Tibial nerve (tissue), 4 donors: ENCODE data around the gene SLMAP. TPM values are rescaled to one million over a fixed set of nuclear protein-coding genes. Genes with fewer than 3 reads are reported as not detected.
"Not testable (repeated sequence)": the region's sequence is repeated elsewhere in the genome, so short reads cannot be mapped to it uniquely, and the experiment has no call there.

Experiments
- DNase-seq, 2 donors: peaks; one replicate each; pipeline ENCODE4 v3.0.0-alpha.2; 2019; ENCODE audit warnings: low spot score in 2 of 2
- H3K27ac ChIP-seq, 4 donors: fragments of 200-600 bp; sonication (generic) in 3 of 4; one replicate each; pipeline ENCODE4 v1.5.1; 2017 to 2019; ENCODE audit warnings: mild to moderate bottlenecking in 1 of 4
- H3K27me3 ChIP-seq, 2 donors: fragments of 200-600 bp; sonication (generic) in 1 of 2; one replicate each; pipeline versions ENCODE4 v1.5.1 to v1.6.0; 2017 to 2019
- H3K36me3 ChIP-seq, 3 donors: fragments of 200-600 bp; sonication (generic); one replicate each; pipeline ENCODE4 v1.5.1; 2018 to 2019
- H3K4me1 ChIP-seq, 4 donors: fragments of 200-600 bp; sonication (generic) in 3 of 4; one replicate each; pipeline ENCODE4 v1.5.1; 2017 to 2019
- H3K4me3 ChIP-seq, 4 donors: fragments of 200-600 bp; sonication (generic) in 3 of 4; one replicate each; pipeline ENCODE4 v1.5.1; 2017 to 2019; ENCODE audit warnings: mild to moderate bottlenecking in 1 of 4, moderate library complexity in 1 of 4
- H3K9me3 ChIP-seq, 4 donors: fragments of 200-600 bp; sonication (generic) in 3 of 4; one replicate each; pipeline ENCODE4 v1.5.1; 2017 to 2019
- EP300 ChIP-seq, 2 donors: sonication (generic); formaldehyde crosslinking; IDR thresholded peaks; one replicate each; pipeline ENCODE4 v1.6.1; 2017; ENCODE audit warnings: antibody characterized with exemption in 2 of 2, mild to moderate bottlenecking in 1 of 2
- POLR2A ChIP-seq, 2 donors: fragments of 450-650 bp; IDR thresholded peaks; one replicate each; pipeline ENCODE4 v1.6.1; 2017; ENCODE audit warnings: antibody characterized with exemption in 2 of 2, mild to moderate bottlenecking in 2 of 2, moderate library complexity in 2 of 2
- WGBS, 2 donors: methylation state at CpG; one replicate each; pipeline ENCODE4 v1.1.5; 2018; 5-methylcytosine and 5-hydroxymethylcytosine counted together
- total RNA-seq, 4 donors: library from RNA; depleted of rRNA; stranded (reverse); fragments of >200 nt; gene quantifications; one replicate each; pipeline ENCODE4 v1.1.0, GENCODE V29; 2016
- TF ChIP-seq, protein P1 (sequence below), 5 experiments: fragments of 200-600 bp in 3 of 5; fragments of 450-650 bp in 2 of 5; sonication (generic) in 3 of 5; IDR thresholded peaks; one replicate each; pipeline ENCODE4 v1.5.1; 2016 to 2019; ENCODE audit warnings: antibody characterized with exemption in 5 of 5, mild to moderate bottlenecking in 3 of 5, moderate library complexity in 2 of 5

The SLMAP gene
- total RNA-seq, 4 donors from 2014 or later = 66.6 to 101 (median 87.4) TPM

DNA sequence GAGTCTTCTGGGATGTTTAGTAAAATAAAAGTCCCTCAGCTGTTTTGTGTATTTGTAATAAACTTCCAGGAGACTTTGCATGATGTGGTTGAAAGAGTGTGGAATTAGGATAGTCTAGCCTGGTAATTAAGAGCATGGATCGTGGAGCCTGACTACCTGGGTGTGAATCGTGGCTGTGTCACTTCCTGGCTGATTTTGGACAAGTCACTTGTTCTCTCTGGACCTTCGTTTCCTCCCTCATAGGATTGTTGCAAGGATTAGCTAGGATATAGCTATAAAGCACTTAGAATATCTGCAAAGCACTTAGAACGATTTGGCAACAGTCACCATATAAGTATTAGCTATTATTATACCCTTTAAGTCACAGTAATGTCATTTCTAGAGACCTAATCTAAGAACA, 40.2 kb downstream of the SLMAP start:
- Histone ChIP-seq H3K9me3 (no peaks in the 10 kb centered on the region), H3K36me3 (no peaks in the 10 kb centered on the region), H3K27me3 (no peaks in the 10 kb centered on the region), H3K4me1 (peaks cover 0 to 49% (median 9%) of the 10 kb centered on the region in 4 donors), H3K4me3 (no peak overlapping the region), H3K27ac (no peak overlapping the region)
- no peak for DNase-seq
- TF ChIP-seq, protein P1, sequence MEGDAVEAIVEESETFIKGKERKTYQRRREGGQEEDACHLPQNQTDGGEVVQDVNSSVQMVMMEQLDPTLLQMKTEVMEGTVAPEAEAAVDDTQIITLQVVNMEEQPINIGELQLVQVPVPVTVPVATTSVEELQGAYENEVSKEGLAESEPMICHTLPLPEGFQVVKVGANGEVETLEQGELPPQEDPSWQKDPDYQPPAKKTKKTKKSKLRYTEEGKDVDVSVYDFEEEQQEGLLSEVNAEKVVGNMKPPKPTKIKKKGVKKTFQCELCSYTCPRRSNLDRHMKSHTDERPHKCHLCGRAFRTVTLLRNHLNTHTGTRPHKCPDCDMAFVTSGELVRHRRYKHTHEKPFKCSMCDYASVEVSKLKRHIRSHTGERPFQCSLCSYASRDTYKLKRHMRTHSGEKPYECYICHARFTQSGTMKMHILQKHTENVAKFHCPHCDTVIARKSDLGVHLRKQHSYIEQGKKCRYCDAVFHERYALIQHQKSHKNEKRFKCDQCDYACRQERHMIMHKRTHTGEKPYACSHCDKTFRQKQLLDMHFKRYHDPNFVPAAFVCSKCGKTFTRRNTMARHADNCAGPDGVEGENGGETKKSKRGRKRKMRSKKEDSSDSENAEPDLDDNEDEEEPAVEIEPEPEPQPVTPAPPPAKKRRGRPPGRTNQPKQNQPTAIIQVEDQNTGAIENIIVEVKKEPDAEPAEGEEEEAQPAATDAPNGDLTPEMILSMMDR (IDR thresholded peaks at IDR 0.05) = no peak
- TF ChIP-seq POLR2A (IDR thresholded peaks at IDR 0.05) (no peak), EP300 (IDR thresholded peaks at IDR 0.05) (no peak)
- 63 to 69% methylated on average over 4 of the region's 4 CpGs for WGBS, 2 donors

DNA sequence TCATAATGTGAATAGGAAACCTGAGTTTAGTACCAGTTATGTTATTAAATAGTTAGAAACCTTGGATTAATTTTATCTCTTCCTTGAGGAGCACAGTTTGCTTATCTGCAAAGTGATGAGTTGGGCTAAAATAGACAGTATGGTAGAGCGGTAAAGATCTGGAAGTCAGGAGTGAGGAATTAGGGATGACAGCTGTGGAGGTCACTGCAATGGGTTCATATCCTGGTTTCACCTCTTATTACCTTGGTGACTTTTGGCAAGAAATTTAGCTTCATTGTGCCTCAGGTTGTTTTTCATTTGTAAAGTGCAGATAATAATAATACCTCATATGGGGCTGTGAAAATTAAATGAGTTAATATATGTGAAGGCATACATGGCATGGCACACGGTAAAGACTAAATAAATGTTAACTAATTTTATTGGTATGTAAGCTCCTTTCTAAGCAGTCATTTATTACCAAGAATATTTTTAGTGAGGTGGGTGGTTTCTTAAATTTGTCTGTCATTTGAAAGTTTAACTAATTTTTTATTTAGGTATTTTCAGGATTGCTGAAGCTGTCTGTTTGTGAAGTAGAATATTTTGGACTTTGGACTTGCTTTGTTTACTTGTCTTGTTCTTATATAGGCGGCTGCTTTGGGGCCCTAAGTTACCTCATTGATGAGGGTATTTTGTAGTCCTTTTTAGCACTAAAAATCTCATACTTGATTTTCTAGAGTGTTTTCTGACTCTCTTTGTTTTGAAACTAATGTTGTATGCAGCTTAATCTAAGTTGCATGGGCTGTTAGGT, 41.8 kb downstream of the SLMAP start:
- Histone ChIP-seq H3K27ac (no peak overlapping the region), H3K36me3 (no peaks in the 10 kb centered on the region), H3K27me3 (no peaks in the 10 kb centered on the region), H3K4me3 (no peak overlapping the region), H3K4me1 (peaks cover 0 to 65% (median 19%) of the 10 kb centered on the region in 4 donors), H3K9me3 (no peaks in the 10 kb centered on the region)
- TF ChIP-seq, protein P1 (IDR thresholded peaks at IDR 0.05) = no peak
- no peak for TF ChIP-seq POLR2A (IDR thresholded peaks at IDR 0.05)
- no peak for TF ChIP-seq EP300 (IDR thresholded peaks at IDR 0.05)
- WGBS, 2 donors = 82 to 84% methylated on average over 3 of the region's 3 CpGs
- DNase-seq = no peak

DNA sequence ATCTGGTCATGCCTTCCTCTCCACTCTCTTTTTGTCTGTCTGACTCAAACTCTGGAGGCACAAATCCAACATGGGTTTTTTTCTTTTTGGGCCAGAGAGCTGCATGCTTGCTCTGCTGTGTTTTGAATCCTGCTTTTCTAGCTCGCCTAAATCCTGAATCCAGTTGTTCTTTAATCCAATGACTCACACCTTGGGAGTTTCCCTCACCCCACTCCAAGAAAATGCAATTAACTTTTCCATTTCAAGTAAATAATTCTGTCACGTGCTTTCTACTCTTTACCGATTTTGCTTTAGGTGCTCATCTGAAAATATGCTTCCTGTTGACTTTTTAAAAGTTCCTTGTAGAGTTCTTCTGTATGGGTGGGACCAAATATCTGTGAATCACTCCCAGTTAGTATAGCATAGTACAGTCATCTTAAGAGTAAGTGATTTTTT, 47.6 kb downstream of the SLMAP start:
- Histone ChIP-seq H3K27me3 (no peaks in the 10 kb centered on the region), H3K4me1 (peaks cover 0 to 50% (median 22%) of the 10 kb centered on the region in 4 donors), H3K36me3 (no peaks in the 10 kb centered on the region), H3K9me3 (no peaks in the 10 kb centered on the region), H3K4me3 (no peak overlapping the region), H3K27ac (peak overlapping the region in 2 of 4 donors; percentile 25 to 51)
- 6 to 7% methylated on average over 3 of the region's 3 CpGs for WGBS, 2 donors
- DNase-seq = peak in 1 of 2 donors; percentile 33
- TF ChIP-seq EP300 (IDR thresholded peaks at IDR 0.05) (peak in 1 of 2 donors; percentile 51), POLR2A (IDR thresholded peaks at IDR 0.05) (no peak)
- TF ChIP-seq, protein P1 (IDR thresholded peaks at IDR 0.05) = no peak

DNA sequence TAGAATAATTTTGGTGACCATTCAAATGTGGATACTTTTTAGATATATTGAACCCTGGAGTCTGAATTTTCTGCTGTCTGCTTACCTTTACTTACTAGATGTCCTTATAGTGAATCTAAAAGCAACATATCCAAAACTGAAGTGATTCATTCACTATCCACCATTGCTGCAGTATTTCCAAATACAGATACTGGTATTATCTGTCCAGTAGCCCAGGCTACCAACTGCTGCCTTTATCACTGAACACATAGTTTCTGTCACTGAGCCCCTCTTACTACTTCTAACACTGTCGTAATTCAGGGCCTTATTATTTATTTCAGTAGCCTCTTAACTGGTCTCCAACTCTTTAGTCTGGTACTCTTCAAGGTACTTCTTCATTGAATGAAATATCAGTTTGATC, 49.2 kb downstream of the SLMAP start:
- no peaks in the 10 kb centered on the region for H3K27me3 ChIP-seq
- TF ChIP-seq POLR2A (IDR thresholded peaks at IDR 0.05) (no peak), EP300 (IDR thresholded peaks at IDR 0.05) (no peak)
- TF ChIP-seq, protein P1 (IDR thresholded peaks at IDR 0.05) = no peak
- peaks cover 0 to 42% (median 19%) of the 10 kb centered on the region in 4 donors for H3K4me1 ChIP-seq
- 90 to 94% methylated on average over 1 of the region's 1 CpG for WGBS, 2 donors
- no peaks in the 10 kb centered on the region for H3K36me3 ChIP-seq
- no peak for DNase-seq
- H3K27ac ChIP-seq = peak overlapping the region in 1 of 4 donors; percentile 15
- no peak overlapping the region for H3K4me3 ChIP-seq
- H3K9me3 ChIP-seq = no peaks in the 10 kb centered on the region

DNA sequence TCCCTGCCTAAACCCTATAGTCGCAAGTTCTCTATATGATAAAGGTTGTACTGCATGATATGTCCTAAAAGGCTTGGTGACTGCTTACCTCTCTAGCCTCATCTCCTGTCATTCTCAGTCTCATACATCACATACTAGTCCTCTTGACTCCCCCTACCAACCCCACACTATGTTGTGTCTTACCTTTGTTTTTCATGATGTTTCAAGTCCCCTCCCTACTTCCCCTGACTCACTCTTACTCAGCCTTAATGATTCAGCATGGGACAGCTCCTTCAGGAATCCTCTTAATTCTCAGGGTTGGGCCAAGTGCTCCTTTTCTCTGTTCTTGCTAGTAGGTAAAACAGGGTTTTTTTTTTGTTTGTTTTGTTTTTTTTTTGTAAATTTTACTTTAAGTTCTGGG, 49.6 kb downstream of the SLMAP start:
- H3K27ac ChIP-seq = no peak overlapping the region
- no peaks in the 10 kb centered on the region for H3K36me3 ChIP-seq
- H3K4me3 ChIP-seq = no peak overlapping the region
- no peak for TF ChIP-seq EP300 (IDR thresholded peaks at IDR 0.05)
- H3K27me3 ChIP-seq = no peaks in the 10 kb centered on the region
- H3K9me3 ChIP-seq = no peaks in the 10 kb centered on the region
- 87 to 100% methylated on average over 1 of the region's 1 CpG for WGBS, 2 donors
- no peak for DNase-seq
- H3K4me1 ChIP-seq = peaks cover 0 to 38% (median 19%) of the 10 kb centered on the region in 4 donors

DNA sequence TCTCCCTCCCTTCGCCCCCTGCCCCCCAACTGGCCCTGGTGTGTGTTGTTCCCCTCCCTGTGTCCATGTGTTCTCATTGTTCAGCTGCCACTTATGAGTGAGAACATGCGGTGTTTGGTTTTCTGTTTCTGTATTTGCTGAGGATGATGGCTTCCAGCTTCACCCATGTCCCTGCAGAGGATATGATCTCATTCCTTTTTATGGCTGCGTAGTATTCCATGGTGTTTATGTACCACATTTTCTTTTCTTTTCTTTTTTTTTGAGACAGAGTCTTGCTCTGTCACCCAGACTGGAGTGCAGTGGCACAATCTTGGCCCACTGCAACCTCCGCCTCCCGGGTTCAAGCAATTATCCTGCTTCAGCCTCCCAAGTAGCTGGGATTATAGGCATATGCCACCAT, 50.1 kb downstream of the SLMAP start:
- not testable (repeated sequence) for H3K27ac ChIP-seq, H3K27me3 ChIP-seq, H3K9me3 ChIP-seq, H3K4me3 ChIP-seq, H3K36me3 ChIP-seq, DNase-seq
- WGBS, 2 donors = 88 to 98% methylated on average over 5 of the region's 5 CpGs
- H3K4me1 ChIP-seq = peaks cover 0 to 33% (median 14%) of the 10 kb centered on the region in 4 donors
